GM19193 (cell line): ENCODE results near the gene PIP4K2C.

Source experiments
- POLR2A ChIP-seq: IDR thresholded peaks from 4 replicates; pipeline ENCODE4 v1.6.1; 2011; ENCODE audit not compliant: insufficient read depth, insufficient read length; ENCODE audit errors: extremely low read depth

Gene PIP4K2C

GRCh38 chr12:57552306-57552651, 38.7 kb upstream of the PIP4K2C start:
- TF ChIP-seq POLR2A, result no peak

GRCh38 chr12:57552835-57553313, 38.1 kb upstream of the PIP4K2C start:
- no peak for TF ChIP-seq POLR2A

GRCh38 chr12:57553343-57554202, 37.4 kb upstream of the PIP4K2C start:
- no peak for TF ChIP-seq POLR2A

- no peak for TF ChIP-seq POLR2A
These were observed 36.5 kb upstream of the PIP4K2C start for GRCh38 chr12:57554453-57554852.

- no peak for TF ChIP-seq POLR2A
These were observed 36.1 kb upstream of the PIP4K2C start for GRCh38 chr12:57554897-57555296.

- no peak for TF ChIP-seq POLR2A
These were observed 32.1 kb upstream of the PIP4K2C start for GRCh38 chr12:57558864-57559263.

- no peak for TF ChIP-seq POLR2A
These were observed 30.5 kb upstream of the PIP4K2C start for GRCh38 chr12:57560516-57560915.

GRCh38 chr12:57563358-57563757, 27.6 kb upstream of the PIP4K2C start:
- no peak for TF ChIP-seq POLR2A

GRCh38 chr12:57564178-57564740, 26.7 kb upstream of the PIP4K2C start:
- no peak for TF ChIP-seq POLR2A

GRCh38 chr12:57568838-57569237, 22.2 kb upstream of the PIP4K2C start:
- TF ChIP-seq POLR2A, result no peak

- no peak for TF ChIP-seq POLR2A
These were observed 21.1 kb upstream of the PIP4K2C start for GRCh38 chr12:57569858-57570257.

GRCh38 chr12:57571926-57572762, 18.8 kb upstream of the PIP4K2C start:
- TF ChIP-seq POLR2A, result no peak

- TF ChIP-seq POLR2A, result no peak
These were observed 16.2 kb upstream of the PIP4K2C start for GRCh38 chr12:57574795-57575194.

GRCh38 chr12:57575771-57576612, 15.0 kb upstream of the PIP4K2C start:
- no peak for TF ChIP-seq POLR2A
